Activated CD8-positive, alpha-beta T cell treated with anti-CD3 and anti-CD28 coated beads for 36 hours (primary cell): ENCODE measurements around the gene MDFIC2. TPM values are rescaled to one million over a fixed set of nuclear protein-coding genes. Genes with fewer than 3 reads are reported as not detected.

ENCODE experiments used
- ATAC-seq: fragments of 200-7000 bp; cut with Tn5 transposase; one replicate; pipeline ENCODE4 v1.10.0; 2021; ENCODE audit warnings: mild to moderate bottlenecking, moderate library complexity
- CTCF ChIA-PET: fragments of 350-600 bp; sonication (Branson Sonifier 250); formaldehyde crosslinking; loops from one replicate; lab custom pipeline; 2021; ENCODE audit warnings: antibody characterized with exemption; lab: Charles Lee
- POLR2A ChIA-PET: fragments of 350-600 bp; sonication (Branson Sonifier 250); formaldehyde crosslinking; loops from one replicate; lab custom pipeline; 2021; ENCODE audit warnings: antibody characterized with exemption; lab: Charles Lee
- DNase-seq: peaks from one replicate; pipeline ENCODE4 v3.0.0-alpha.2; 2020
- H3K27ac Mint-ChIP-seq: one replicate; pipeline ENCODE4 v1.8.0; 2021; ENCODE audit warnings: mild to moderate bottlenecking, mixed read lengths
- H3K27me3 Mint-ChIP-seq: one replicate; pipeline ENCODE4 v1.8.0; 2021; ENCODE audit warnings: mixed read lengths
- H3K36me3 Mint-ChIP-seq: one replicate; pipeline ENCODE4 v1.8.0; 2021; ENCODE audit warnings: low read depth, mixed read lengths
- H3K4me1 Mint-ChIP-seq: one replicate; pipeline ENCODE4 v1.8.0; 2021; ENCODE audit warnings: low read depth, mixed read lengths
- H3K4me3 Mint-ChIP-seq: one replicate; pipeline ENCODE4 v1.8.0; 2021; ENCODE audit warnings: mild to moderate bottlenecking, moderate library complexity, mixed read lengths
- H3K9me3 Mint-ChIP-seq: one replicate; pipeline ENCODE4 v1.8.0; 2021; ENCODE audit warnings: mixed read lengths
- intact Hi-C: fragments of 100-400 bp; cut with micrococcal nuclease; formaldehyde crosslinking; loops from one replicate; pipeline ENCODE4 v1.10.0; 2022
- total RNA-seq, 2 experiments: library from RNA; stranded (reverse); gene quantifications; one replicate each; pipeline ENCODE4 v1.2.3, GENCODE V29; 2021
- TF ChIP-seq, protein P1 (sequence below): fragments of 200-600 bp; IDR thresholded peaks from one replicate; pipeline ENCODE4 v1.8.0; 2022; ENCODE audit warnings: antibody characterized with exemption, mild to moderate bottlenecking

Gene MDFIC2
- total RNA-seq = not detected

DNA sequence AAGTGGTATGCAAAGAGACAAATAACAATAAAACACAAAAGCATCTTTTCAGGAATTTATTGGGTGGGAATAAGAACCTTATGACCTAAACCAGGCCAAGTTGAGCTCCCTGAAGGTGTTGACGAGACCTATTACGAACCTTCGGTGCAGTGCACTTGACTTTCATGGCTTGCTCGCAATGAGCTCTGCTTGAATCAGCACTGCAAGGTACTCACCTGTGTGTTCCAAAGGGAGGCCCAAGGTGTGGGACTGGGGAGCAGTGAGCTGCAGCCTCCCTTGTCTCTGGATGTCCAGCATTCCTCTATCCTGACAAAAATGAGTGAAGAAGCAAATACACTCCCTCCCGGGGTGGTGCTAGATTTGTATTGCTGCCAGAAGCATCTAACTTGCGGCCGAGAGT is at the start of gene MDFIC2:
Gene MDFIC2, minus strand, starts transcription at position 303 of the 400 bp plus-strand sequence. CDS start 665 bp downstream, outside the sequence.
- ATAC-seq (no peak), DNase-seq (no peak)
- Mint-ChIP-seq H3K4me3 (no peak within 1 kb of the TSS), H3K9me3 (no peaks in the 10 kb centered on the region), H3K36me3 (no peaks in the 10 kb centered on the region), H3K27ac (no peak within 1 kb of the TSS), H3K27me3 (peaks cover 3% of the 10 kb centered on the region), H3K4me1 (no peaks in the 10 kb centered on the region)
- TF ChIP-seq, protein P1, sequence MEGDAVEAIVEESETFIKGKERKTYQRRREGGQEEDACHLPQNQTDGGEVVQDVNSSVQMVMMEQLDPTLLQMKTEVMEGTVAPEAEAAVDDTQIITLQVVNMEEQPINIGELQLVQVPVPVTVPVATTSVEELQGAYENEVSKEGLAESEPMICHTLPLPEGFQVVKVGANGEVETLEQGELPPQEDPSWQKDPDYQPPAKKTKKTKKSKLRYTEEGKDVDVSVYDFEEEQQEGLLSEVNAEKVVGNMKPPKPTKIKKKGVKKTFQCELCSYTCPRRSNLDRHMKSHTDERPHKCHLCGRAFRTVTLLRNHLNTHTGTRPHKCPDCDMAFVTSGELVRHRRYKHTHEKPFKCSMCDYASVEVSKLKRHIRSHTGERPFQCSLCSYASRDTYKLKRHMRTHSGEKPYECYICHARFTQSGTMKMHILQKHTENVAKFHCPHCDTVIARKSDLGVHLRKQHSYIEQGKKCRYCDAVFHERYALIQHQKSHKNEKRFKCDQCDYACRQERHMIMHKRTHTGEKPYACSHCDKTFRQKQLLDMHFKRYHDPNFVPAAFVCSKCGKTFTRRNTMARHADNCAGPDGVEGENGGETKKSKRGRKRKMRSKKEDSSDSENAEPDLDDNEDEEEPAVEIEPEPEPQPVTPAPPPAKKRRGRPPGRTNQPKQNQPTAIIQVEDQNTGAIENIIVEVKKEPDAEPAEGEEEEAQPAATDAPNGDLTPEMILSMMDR = no peak
- intact Hi-C loops = no loop called here
- ChIA-PET CTCF (no interaction called here), POLR2A (no interaction called here)

DNA sequence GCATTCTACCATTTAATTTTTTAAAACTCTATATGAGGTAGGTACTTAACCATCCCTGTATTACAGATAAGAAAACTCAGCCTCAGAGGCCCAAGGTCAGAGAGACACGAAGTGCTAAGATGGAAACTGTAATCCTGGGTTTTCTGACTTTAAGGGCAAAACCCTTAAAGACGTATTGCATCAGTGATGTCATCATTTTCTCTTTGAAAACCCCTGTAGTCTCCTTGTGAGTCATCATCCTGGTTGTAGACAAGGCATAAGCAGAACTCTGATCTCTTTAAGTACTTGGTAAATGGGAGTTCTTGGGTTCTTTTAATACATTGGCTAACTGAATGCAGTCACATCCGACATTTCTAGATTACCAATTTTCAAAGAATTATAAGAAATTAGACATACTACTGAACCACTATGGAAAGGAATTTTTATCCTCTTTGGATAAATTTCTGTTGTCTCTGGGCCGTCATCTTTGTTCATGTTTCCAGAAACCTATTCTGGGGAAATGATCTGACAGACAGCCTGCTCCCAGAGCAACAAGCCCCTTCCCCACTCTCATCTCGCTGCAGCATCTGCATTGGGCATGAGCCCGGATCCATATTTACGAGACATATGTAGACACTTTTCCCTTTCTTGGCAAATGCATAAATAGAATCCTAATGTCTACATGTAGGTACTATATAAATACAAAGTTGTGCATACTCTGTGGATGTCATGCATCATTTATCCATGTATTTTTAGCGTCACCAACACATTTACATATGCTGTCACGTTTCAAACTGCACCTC is 48.7 kb upstream of the MDFIC2 start:
- H3K4me1 Mint-ChIP-seq = peaks cover 2% of the 10 kb centered on the region
- ChIA-PET POLR2A (no interaction called here), CTCF (interaction anchor here (1.3 kb wide), 1 partner anchor 12 kb away, joined by 4 read pairs; no protein-coding TSS in a partner anchor)
- no peak overlapping the region for H3K27ac Mint-ChIP-seq
- peaks cover 8% of the 10 kb centered on the region for H3K27me3 Mint-ChIP-seq
- no peak overlapping the region for H3K4me3 Mint-ChIP-seq
- DNase-seq = no peak
- intact Hi-C loops = no loop called here
- H3K9me3 Mint-ChIP-seq = peaks cover 11% of the 10 kb centered on the region
- ATAC-seq = peak; percentile 77
- TF ChIP-seq, protein P1 = no peak
- no peaks in the 10 kb centered on the region for H3K36me3 Mint-ChIP-seq

DNA sequence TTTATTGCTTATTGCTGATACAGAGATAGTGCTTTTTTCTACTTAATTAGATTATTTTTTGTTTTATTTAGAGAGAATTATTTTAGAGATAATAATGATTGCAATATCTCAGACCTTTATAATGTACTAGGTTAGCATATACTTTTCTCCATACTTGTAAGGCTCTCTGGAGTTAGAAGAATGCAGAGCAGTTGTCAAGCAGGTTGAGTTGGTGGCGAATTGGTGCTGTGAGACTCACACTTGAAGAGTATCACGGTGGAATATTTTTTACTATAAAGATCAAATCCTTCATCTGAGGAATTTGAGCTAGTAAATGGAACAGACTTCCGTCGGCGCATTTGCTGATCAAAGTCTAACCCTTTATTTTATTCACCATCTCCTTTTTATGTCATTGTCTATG is 47.3 kb upstream of the MDFIC2 start:
- ChIA-PET POLR2A (no interaction called here), CTCF (interaction anchor here (0.8 to 1.8 kb wide), 7 partner anchors 11 to 252 kb away, joined by 3 to 8 read pairs (median 3); no protein-coding TSS in a partner anchor)
- TF ChIP-seq, protein P1 = no peak
- ATAC-seq = no peak
- no peak overlapping the region for H3K4me3 Mint-ChIP-seq
- peaks cover 8% of the 10 kb centered on the region for H3K27me3 Mint-ChIP-seq
- DNase-seq = no peak
- no peak overlapping the region for H3K27ac Mint-ChIP-seq
- no peaks in the 10 kb centered on the region for H3K36me3 Mint-ChIP-seq
- peaks cover 7% of the 10 kb centered on the region for H3K9me3 Mint-ChIP-seq
- H3K4me1 Mint-ChIP-seq = peaks cover 2% of the 10 kb centered on the region
- intact Hi-C loops = loop anchor here (10.0 kb wide), 1 partner anchor 235 kb away; no protein-coding TSS in a partner anchor

DNA sequence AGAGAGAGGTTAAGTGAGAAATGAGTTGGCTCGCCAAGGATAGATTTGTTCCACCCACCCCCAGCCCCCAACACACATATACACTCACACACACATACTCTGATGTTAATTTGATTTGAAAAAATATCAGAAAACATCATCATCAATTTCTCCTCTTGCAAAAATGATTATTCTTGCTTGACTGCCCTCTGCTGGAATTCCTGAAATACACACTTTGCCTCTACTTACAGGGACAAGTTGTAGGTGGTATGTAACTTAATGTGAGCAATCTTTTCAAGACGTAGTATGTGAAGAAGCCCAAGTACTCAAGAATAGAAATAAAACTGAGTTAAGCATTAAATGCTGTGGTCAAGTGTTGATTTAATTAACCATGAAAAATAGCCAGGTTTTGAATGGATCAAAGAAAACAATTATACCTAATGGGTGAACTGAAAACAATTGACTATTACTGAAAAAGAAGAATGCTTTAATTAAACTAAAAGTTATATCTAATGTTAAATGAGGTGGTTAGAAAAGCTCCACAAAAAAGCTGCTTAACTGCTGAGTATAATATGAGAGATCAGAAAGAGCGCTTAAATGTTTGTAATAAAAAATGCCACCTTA is 46.6 kb upstream of the MDFIC2 start:
- TF ChIP-seq, protein P1 = peak; percentile 57
- CTCF ChIA-PET = interaction anchor here (0.6 to 1.8 kb wide), 8 partner anchors 10 to 252 kb away, joined by 3 to 8 read pairs (median 3); no protein-coding TSS in a partner anchor
- Mint-ChIP-seq H3K27ac (no peak overlapping the region), H3K4me3 (no peak overlapping the region), H3K36me3 (no peaks in the 10 kb centered on the region), H3K4me1 (peaks cover 2% of the 10 kb centered on the region), H3K9me3 (peaks cover 2% of the 10 kb centered on the region), H3K27me3 (peaks cover 8% of the 10 kb centered on the region)
- POLR2A ChIA-PET = no interaction called here
- ATAC-seq (no peak), DNase-seq (peak; percentile 6)
- intact Hi-C loops = loop anchor here (10.0 kb wide), 1 partner anchor 234 kb away; no protein-coding TSS in a partner anchor

DNA sequence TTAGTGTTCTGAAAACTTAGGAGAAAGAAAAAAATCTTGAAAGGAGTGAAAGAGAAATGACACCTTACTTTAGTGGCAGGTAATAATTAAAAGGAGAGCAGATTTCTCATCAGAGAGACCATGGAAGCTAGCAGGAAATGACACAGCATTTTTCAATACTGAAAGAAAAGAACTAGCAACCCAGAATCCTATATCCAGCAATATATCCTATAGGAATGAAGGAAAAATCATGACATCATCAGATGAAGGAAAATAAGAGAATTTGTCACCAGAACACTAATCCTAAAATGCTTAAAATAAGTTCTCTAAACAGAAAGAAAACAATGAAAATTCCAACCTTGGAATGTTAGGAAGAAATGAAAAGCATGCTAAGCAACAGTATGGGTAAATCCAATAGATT is 39.8 kb upstream of the MDFIC2 start:
- TF ChIP-seq, protein P1 = no peak
- no peaks in the 10 kb centered on the region for H3K4me1 Mint-ChIP-seq
- DNase-seq (no peak), ATAC-seq (no peak)
- H3K36me3 Mint-ChIP-seq = no peaks in the 10 kb centered on the region
- POLR2A ChIA-PET = no interaction called here
- intact Hi-C loops = loop anchor here (10.0 kb wide), 1 partner anchor 227 kb away; no protein-coding TSS in a partner anchor
- H3K4me3 Mint-ChIP-seq = no peak overlapping the region
- CTCF ChIA-PET = no interaction called here
- H3K27me3 Mint-ChIP-seq = peaks cover 2% of the 10 kb centered on the region
- peaks cover 4% of the 10 kb centered on the region for H3K9me3 Mint-ChIP-seq
- no peak overlapping the region for H3K27ac Mint-ChIP-seq
